GM23338 (cell line): ENCODE measurements around the gene PKP2. TPM values are rescaled to one million over a fixed set of nuclear protein-coding genes. Genes with fewer than 3 reads are reported as not detected.

Experiments used
- ATAC-seq: fragments of 200-7000 bp; cut with Tn5 transposase; 3 replicates; pipeline ENCODE4 v1.9.1; 2020
- DNase-seq: peaks from one replicate; pipeline ENCODE4 v3.0.0-alpha.2; 2015; ENCODE audit warnings: low spot score
- H2AFZ ChIP-seq: fragments of 200-600 bp; sonication (generic); 2 replicates; pipeline ENCODE4 v1.8.0; 2016; ENCODE audit warnings: antibody characterized with exemption, mild to moderate bottlenecking, moderate library complexity
- H3F3A ChIP-seq: fragments of 200-600 bp; sonication (generic); replicated peaks from 2 replicates; pipeline ENCODE4 v1.8.0; 2017; ENCODE audit warnings: antibody characterized with exemption, mixed run types, low read depth
- H3K27ac ChIP-seq: fragments of 200-600 bp; sonication (generic); 2 replicates; pipeline ENCODE4 v1.6.1; 2016; ENCODE audit warnings: low read depth
- H3K27me3 ChIP-seq: fragments of 200-600 bp; sonication (generic); 2 replicates; pipeline ENCODE4 v1.8.0; 2016; ENCODE audit warnings: mild to moderate bottlenecking, mixed run types, moderate library complexity; ENCODE audit not compliant: insufficient read depth
- H3K36me3 ChIP-seq: fragments of 200-600 bp; sonication (generic); 2 replicates; pipeline ENCODE4 v1.8.0; 2016; ENCODE audit warnings: mild to moderate bottlenecking; ENCODE audit not compliant: insufficient read depth
- H3K4me1 ChIP-seq: fragments of 200-600 bp; sonication (generic); 2 replicates; pipeline ENCODE4 v1.8.0; 2016; ENCODE audit warnings: mild to moderate bottlenecking, moderate library complexity; ENCODE audit not compliant: insufficient read depth
- H3K4me2 ChIP-seq: fragments of 200-600 bp; sonication (generic); 2 replicates; pipeline ENCODE4 v1.7.1; 2017; ENCODE audit warnings: mixed run types
- H3K4me3 ChIP-seq: fragments of 200-600 bp; sonication (generic); 2 replicates; pipeline ENCODE4 v1.6.1; 2016; ENCODE audit warnings: mixed run types
- H3K79me2 ChIP-seq: fragments of 200-600 bp; sonication (generic); replicated peaks from 2 replicates; pipeline ENCODE4 v1.8.0; 2017; ENCODE audit warnings: mild to moderate bottlenecking; ENCODE audit not compliant: insufficient read depth
- H3K9me2 ChIP-seq: fragments of 200-600 bp; sonication (generic); 2 replicates; pipeline ENCODE4 v1.8.0; 2017; ENCODE audit not compliant: insufficient read depth
- H4K20me1 ChIP-seq: fragments of 200-600 bp; sonication (generic); replicated peaks from 2 replicates; pipeline ENCODE4 v1.8.0; 2017; ENCODE audit warnings: mild to moderate bottlenecking; ENCODE audit not compliant: insufficient read depth
- H3K27ac Mint-ChIP-seq: 2 replicates; pipeline ENCODE4 v1.8.0; 2020; ENCODE audit warnings: inconsistent platforms, mild to moderate bottlenecking, moderate library complexity, mixed read lengths
- H3K27me3 Mint-ChIP-seq: 3 replicates; pipeline ENCODE4 v1.8.0; 2022; ENCODE audit warnings: low read depth, mild to moderate bottlenecking, moderate library complexity, mixed read lengths, inconsistent platforms; ENCODE audit not compliant: insufficient read depth, poor library complexity
- H3K36me3 Mint-ChIP-seq: 3 replicates; pipeline ENCODE4 v1.8.0; 2021; ENCODE audit warnings: low read depth, mild to moderate bottlenecking, inconsistent platforms, moderate library complexity, mixed read lengths
- H3K4me1 Mint-ChIP-seq: 3 replicates; pipeline ENCODE4 v1.8.0; 2020; ENCODE audit warnings: mild to moderate bottlenecking, inconsistent platforms, mixed read lengths
- H3K4me3 Mint-ChIP-seq: 3 replicates; pipeline ENCODE4 v1.8.0; 2021; ENCODE audit warnings: moderate library complexity, mild to moderate bottlenecking, inconsistent platforms, mixed read lengths
- H3K9me3 Mint-ChIP-seq: 3 replicates; pipeline ENCODE4 v1.8.0; 2020; ENCODE audit warnings: moderate library complexity, mild to moderate bottlenecking, inconsistent platforms, mixed read lengths
- CREB1 ChIP-seq: fragments of 250-450 bp; sonication (Bioruptor Pico); IDR thresholded peaks from 2 replicates; pipeline ENCODE4 v1.5.0; 2020; ENCODE audit warnings: low read depth, mild to moderate bottlenecking, moderate library complexity
- EZH2 ChIP-seq: fragments of 200-600 bp; sonication (generic); IDR thresholded peaks from one replicate; pipeline ENCODE4 v1.8.0; 2017; ENCODE audit warnings: antibody characterized with exemption, mild to moderate bottlenecking, low read depth; ENCODE audit not compliant: unreplicated experiment
- EZH2phosphoT487 ChIP-seq: fragments of 200-600 bp; sonication (generic); IDR thresholded peaks from one replicate; pipeline ENCODE4 v1.8.1; 2018; ENCODE audit warnings: antibody characterized with exemption; ENCODE audit not compliant: unreplicated experiment
- JUNB ChIP-seq: IDR thresholded peaks from one replicate; pipeline ENCODE4 v1.6.1; 2016; ENCODE audit warnings: antibody characterized with exemption; ENCODE audit not compliant: unreplicated experiment
- NANOG ChIP-seq: IDR thresholded peaks from 2 replicates; pipeline ENCODE4 v1.6.1; 2016; ENCODE audit warnings: antibody characterized with exemption, borderline replicate concordance
- POLR2AphosphoS5 ChIP-seq: IDR thresholded peaks from 2 replicates; pipeline ENCODE4 v1.6.1; 2016; ENCODE audit warnings: antibody characterized with exemption, low read depth
- STAT1 ChIP-seq: IDR thresholded peaks from one replicate; pipeline ENCODE4 v1.6.1; 2016; ENCODE audit warnings: antibody characterized with exemption; ENCODE audit not compliant: unreplicated experiment
- ZNF114 ChIP-seq: fragments of 250-450 bp; sonication (Bioruptor Pico); IDR thresholded peaks from 2 replicates; pipeline ENCODE4 v1.5.0; 2020; ENCODE audit warnings: mild to moderate bottlenecking, moderate library complexity
- ZNF331 ChIP-seq: fragments of 250-450 bp; sonication (Bioruptor Pico); IDR thresholded peaks from 2 replicates; pipeline ENCODE4 v1.5.0; 2020; ENCODE audit warnings: low read depth, mild to moderate bottlenecking, moderate library complexity
- polyA plus RNA-seq: library from polyadenylated mRNA; unstranded; fragments of >200 nt; fragmentation: Nextera tagmentation; extraction: Ambion mirVana; gene quantifications from 2 replicates; pipeline ENCODE4 v1.2.1, GENCODE V29; 2016
- total RNA-seq: library from RNA; depleted of rRNA; stranded (reverse); fragments of >200 nt; shearing (Covaris generic); gene quantifications from 2 replicates; pipeline ENCODE4 v1.2.3, GENCODE V29; 2014
- TF ChIP-seq, protein P1 (sequence below), 2 experiments: fragments of 200-600 bp in 1 of 2; sonication (generic) in 1 of 2; conservative IDR thresholded peaks; 2 replicates each; pipeline versions ENCODE4 v1.5.1 to v1.6.1; 2016 to 2017; ENCODE audit warnings: antibody characterized with exemption in 2 of 2, low read depth in 2 of 2, mild to moderate bottlenecking in 2 of 2, moderate library complexity in 1 of 2
- TF ChIP-seq, protein P2 (sequence below): fragments of 250-450 bp; sonication (Bioruptor Pico); IDR thresholded peaks from 2 replicates; pipeline ENCODE4 v1.5.0; 2020; ENCODE audit warnings: mild to moderate bottlenecking, moderate library complexity
- TF ChIP-seq, protein P3 (sequence below): IDR thresholded peaks from one replicate; pipeline ENCODE4 v1.6.1; 2018; ENCODE audit warnings: antibody characterized with exemption; ENCODE audit not compliant: unreplicated experiment
- TF ChIP-seq, protein P4 (sequence below): IDR thresholded peaks from 2 replicates; pipeline ENCODE4 v1.6.1; 2016; ENCODE audit warnings: antibody characterized with exemption

PKP2 gene
- total and polyA plus RNA-seq, 2 experiments from 2014 or later = 24.6 to 47.6 TPM

DNA sequence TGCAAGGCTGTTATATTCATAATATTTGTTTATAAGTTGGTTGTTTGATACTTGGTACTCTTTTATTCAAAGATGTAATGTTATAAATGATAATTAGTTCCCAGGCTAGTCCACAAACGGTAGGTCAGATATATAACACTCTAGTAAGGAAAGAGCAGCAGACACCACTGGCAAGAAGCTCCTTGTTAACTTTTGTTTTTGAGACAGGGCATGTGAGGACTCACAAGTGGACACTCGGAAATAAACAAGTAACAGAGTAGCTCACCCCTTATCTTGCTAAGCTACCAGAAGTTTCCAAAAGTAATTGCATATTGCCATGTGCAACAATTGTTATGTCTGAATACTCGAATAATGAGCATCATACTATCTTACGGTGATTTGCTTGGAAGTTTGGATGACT lies 102.3 kb downstream of the PKP2 start (continued):
- TF ChIP-seq JUNB (no peak), ZNF331 (CRISPR knock-in tag) (no peak)

DNA sequence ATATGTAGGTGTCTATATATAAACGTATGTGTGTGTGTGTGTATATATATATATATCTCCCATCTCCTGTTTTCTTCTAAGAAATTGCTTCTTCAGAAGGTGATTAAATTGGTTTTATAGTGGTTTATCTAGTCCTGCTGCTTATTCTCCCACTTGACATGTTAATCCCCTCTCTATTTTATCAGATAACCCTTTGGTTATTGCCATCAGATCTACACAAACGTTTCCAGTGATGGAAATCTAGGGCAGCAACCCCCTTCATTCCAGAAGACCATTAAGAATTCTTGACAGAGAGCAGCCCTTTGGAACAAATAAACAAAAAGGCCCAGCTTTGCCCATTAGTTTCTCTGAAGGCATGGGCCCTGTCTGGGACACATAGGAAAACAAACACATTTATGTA lies 106.7 kb downstream of the PKP2 start:
- H3K4me3 Mint-ChIP-seq = no peak overlapping the region
- H3K9me3 Mint-ChIP-seq = peaks cover 3% of the 10 kb centered on the region; the same call in 2 of the 3 replicates
- H3K4me1 ChIP-seq = no peaks in the 10 kb centered on the region
- peaks cover 3% of the 10 kb centered on the region; the same call in 2 of the 3 replicates for H3K36me3 Mint-ChIP-seq
- no peaks in the 10 kb centered on the region for H4K20me1 ChIP-seq
- DNase-seq = no peak
- no peak overlapping the region for H3K4me3 ChIP-seq
- no peaks in the 10 kb centered on the region for H3F3A ChIP-seq
- no peak overlapping the region for H2AFZ ChIP-seq
- H3K79me2 ChIP-seq = no peaks in the 10 kb centered on the region
- TF ChIP-seq POLR2AphosphoS5 = no peak
- TF ChIP-seq, protein P1, sequence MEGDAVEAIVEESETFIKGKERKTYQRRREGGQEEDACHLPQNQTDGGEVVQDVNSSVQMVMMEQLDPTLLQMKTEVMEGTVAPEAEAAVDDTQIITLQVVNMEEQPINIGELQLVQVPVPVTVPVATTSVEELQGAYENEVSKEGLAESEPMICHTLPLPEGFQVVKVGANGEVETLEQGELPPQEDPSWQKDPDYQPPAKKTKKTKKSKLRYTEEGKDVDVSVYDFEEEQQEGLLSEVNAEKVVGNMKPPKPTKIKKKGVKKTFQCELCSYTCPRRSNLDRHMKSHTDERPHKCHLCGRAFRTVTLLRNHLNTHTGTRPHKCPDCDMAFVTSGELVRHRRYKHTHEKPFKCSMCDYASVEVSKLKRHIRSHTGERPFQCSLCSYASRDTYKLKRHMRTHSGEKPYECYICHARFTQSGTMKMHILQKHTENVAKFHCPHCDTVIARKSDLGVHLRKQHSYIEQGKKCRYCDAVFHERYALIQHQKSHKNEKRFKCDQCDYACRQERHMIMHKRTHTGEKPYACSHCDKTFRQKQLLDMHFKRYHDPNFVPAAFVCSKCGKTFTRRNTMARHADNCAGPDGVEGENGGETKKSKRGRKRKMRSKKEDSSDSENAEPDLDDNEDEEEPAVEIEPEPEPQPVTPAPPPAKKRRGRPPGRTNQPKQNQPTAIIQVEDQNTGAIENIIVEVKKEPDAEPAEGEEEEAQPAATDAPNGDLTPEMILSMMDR (conservative IDR thresholded peaks at IDR 0.05; ENCODE audit: low read depth in 2 of 2) = no peak
- TF ChIP-seq, protein P2, sequence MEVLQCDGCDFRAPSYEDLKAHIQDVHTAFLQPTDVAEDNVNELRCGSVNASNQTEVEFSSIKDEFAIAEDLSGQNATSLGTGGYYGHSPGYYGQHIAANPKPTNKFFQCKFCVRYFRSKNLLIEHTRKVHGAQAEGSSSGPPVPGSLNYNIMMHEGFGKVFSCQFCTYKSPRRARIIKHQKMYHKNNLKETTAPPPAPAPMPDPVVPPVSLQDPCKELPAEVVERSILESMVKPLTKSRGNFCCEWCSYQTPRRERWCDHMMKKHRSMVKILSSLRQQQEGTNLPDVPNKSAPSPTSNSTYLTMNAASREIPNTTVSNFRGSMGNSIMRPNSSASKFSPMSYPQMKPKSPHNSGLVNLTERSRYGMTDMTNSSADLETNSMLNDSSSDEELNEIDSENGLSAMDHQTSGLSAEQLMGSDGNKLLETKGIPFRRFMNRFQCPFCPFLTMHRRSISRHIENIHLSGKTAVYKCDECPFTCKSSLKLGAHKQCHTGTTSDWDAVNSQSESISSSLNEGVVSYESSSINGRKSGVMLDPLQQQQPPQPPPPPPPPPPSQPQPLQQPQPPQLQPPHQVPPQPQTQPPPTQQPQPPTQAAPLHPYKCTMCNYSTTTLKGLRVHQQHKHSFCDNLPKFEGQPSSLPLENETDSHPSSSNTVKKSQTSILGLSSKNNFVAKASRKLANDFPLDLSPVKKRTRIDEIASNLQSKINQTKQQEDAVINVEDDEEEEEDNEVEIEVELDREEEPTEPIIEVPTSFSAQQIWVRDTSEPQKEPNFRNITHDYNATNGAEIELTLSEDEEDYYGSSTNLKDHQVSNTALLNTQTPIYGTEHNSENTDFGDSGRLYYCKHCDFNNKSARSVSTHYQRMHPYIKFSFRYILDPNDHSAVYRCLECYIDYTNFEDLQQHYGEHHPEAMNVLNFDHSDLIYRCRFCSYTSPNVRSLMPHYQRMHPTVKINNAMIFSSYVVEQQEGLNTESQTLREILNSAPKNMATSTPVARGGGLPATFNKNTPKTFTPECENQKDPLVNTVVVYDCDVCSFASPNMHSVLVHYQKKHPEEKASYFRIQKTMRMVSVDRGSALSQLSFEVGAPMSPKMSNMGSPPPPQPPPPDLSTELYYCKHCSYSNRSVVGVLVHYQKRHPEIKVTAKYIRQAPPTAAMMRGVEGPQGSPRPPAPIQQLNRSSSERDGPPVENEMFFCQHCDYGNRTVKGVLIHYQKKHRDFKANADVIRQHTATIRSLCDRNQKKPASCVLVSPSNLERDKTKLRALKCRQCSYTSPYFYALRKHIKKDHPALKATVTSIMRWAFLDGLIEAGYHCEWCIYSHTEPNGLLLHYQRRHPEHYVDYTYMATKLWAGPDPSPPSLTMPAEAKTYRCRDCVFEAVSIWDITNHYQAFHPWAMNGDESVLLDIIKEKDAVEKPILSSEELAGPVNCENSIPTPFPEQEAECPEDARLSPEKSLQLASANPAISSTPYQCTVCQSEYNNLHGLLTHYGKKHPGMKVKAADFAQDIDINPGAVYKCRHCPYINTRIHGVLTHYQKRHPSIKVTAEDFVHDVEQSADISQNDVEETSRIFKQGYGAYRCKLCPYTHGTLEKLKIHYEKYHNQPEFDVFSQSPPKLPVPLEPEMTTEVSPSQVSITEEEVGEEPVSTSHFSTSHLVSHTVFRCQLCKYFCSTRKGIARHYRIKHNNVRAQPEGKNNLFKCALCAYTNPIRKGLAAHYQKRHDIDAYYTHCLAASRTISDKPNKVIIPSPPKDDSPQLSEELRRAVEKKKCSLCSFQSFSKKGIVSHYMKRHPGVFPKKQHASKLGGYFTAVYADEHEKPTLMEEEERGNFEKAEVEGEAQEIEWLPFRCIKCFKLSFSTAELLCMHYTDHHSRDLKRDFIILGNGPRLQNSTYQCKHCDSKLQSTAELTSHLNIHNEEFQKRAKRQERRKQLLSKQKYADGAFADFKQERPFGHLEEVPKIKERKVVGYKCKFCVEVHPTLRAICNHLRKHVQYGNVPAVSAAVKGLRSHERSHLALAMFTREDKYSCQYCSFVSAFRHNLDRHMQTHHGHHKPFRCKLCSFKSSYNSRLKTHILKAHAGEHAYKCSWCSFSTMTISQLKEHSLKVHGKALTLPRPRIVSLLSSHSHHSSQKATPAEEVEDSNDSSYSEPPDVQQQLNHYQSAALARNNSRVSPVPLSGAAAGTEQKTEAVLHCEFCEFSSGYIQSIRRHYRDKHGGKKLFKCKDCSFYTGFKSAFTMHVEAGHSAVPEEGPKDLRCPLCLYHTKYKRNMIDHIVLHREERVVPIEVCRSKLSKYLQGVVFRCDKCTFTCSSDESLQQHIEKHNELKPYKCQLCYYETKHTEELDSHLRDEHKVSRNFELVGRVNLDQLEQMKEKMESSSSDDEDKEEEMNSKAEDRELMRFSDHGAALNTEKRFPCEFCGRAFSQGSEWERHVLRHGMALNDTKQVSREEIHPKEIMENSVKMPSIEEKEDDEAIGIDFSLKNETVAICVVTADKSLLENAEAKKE (CRISPR knock-in tag) = no peak
- TF ChIP-seq, protein P3, sequence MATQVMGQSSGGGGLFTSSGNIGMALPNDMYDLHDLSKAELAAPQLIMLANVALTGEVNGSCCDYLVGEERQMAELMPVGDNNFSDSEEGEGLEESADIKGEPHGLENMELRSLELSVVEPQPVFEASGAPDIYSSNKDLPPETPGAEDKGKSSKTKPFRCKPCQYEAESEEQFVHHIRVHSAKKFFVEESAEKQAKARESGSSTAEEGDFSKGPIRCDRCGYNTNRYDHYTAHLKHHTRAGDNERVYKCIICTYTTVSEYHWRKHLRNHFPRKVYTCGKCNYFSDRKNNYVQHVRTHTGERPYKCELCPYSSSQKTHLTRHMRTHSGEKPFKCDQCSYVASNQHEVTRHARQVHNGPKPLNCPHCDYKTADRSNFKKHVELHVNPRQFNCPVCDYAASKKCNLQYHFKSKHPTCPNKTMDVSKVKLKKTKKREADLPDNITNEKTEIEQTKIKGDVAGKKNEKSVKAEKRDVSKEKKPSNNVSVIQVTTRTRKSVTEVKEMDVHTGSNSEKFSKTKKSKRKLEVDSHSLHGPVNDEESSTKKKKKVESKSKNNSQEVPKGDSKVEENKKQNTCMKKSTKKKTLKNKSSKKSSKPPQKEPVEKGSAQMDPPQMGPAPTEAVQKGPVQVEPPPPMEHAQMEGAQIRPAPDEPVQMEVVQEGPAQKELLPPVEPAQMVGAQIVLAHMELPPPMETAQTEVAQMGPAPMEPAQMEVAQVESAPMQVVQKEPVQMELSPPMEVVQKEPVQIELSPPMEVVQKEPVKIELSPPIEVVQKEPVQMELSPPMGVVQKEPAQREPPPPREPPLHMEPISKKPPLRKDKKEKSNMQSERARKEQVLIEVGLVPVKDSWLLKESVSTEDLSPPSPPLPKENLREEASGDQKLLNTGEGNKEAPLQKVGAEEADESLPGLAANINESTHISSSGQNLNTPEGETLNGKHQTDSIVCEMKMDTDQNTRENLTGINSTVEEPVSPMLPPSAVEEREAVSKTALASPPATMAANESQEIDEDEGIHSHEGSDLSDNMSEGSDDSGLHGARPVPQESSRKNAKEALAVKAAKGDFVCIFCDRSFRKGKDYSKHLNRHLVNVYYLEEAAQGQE = no peak
- TF ChIP-seq EZH2 = no peak
- TF ChIP-seq STAT1 = no peak
- no peak for TF ChIP-seq ZNF331 (CRISPR knock-in tag)
- TF ChIP-seq CREB1 (CRISPR knock-in tag) = no peak
- no peak for TF ChIP-seq NANOG
- TF ChIP-seq JUNB = no peak
- no peak for TF ChIP-seq ZNF114 (CRISPR knock-in tag)
- TF ChIP-seq, protein P4, sequence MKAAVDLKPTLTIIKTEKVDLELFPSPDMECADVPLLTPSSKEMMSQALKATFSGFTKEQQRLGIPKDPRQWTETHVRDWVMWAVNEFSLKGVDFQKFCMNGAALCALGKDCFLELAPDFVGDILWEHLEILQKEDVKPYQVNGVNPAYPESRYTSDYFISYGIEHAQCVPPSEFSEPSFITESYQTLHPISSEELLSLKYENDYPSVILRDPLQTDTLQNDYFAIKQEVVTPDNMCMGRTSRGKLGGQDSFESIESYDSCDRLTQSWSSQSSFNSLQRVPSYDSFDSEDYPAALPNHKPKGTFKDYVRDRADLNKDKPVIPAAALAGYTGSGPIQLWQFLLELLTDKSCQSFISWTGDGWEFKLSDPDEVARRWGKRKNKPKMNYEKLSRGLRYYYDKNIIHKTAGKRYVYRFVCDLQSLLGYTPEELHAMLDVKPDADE = no peak
- TF ChIP-seq EZH2phosphoT487 = no peak
- peaks cover 10% of the 10 kb centered on the region; the same call in 1 of the 2 replicates for H3K36me3 ChIP-seq
- H3K4me2 ChIP-seq = no peak overlapping the region
- no peaks in the 10 kb centered on the region for H3K27me3 ChIP-seq
- no peak overlapping the region for H3K27ac ChIP-seq
- no peak for ATAC-seq
- H3K27ac Mint-ChIP-seq = no peak overlapping the region
- no peaks in the 10 kb centered on the region for H3K27me3 Mint-ChIP-seq
- peaks cover 9% of the 10 kb centered on the region for H3K9me2 ChIP-seq
- H3K4me1 Mint-ChIP-seq = no peaks in the 10 kb centered on the region; the same call in 2 of the 3 replicates
